GM12872 (cell line): ENCODE results near the gene SGSM2.

Source experiments
- CTCF ChIP-seq: IDR thresholded peaks from 3 replicates; pipeline ENCODE4 v1.5.1; 2011; ENCODE audit warnings: low read depth, mild to moderate bottlenecking, low read length, moderate library complexity; ENCODE audit not compliant: insufficient read depth

The SGSM2 gene

GRCh38 chr17:2363851-2364762 is 26.8 kb downstream of the SGSM2 start:
- TF ChIP-seq CTCF = no peak

- TF ChIP-seq CTCF = no peak
Measured at GRCh38 chr17:2364763-2365116, 27.4 kb downstream of the SGSM2 start.

- no peak for TF ChIP-seq CTCF
Measured at GRCh38 chr17:2365132-2365531, 27.8 kb downstream of the SGSM2 start.

GRCh38 chr17:2366747-2367494 is 29.6 kb downstream of the SGSM2 start:
- TF ChIP-seq CTCF = no peak

- no peak for TF ChIP-seq CTCF
Measured at GRCh38 chr17:2368359-2368758, 31.1 kb downstream of the SGSM2 start.

GRCh38 chr17:2369039-2369438 is 31.7 kb downstream of the SGSM2 start:
- TF ChIP-seq CTCF = no peak

- no peak for TF ChIP-seq CTCF
Measured at GRCh38 chr17:2369551-2370210, 32.4 kb downstream of the SGSM2 start.
